GM18499 (cell line): ENCODE data around the gene MTTP.
A peak's percentile ranks its signal among the peaks of the same experiment; 100 is the strongest.
"Not testable (repeated sequence)": the region's sequence is repeated elsewhere in the genome, so short reads cannot be mapped to it uniquely, and the experiment has no call there.

Experiments
- ATAC-seq: cut with Tn5 transposase; IDR thresholded peaks from one replicate; pipeline ENCODE4 v1.9.1; 2021; ENCODE audit warnings: moderate number of reproducible peaks; ENCODE audit not compliant: insufficient read depth, unreplicated experiment

The MTTP gene

DNA sequence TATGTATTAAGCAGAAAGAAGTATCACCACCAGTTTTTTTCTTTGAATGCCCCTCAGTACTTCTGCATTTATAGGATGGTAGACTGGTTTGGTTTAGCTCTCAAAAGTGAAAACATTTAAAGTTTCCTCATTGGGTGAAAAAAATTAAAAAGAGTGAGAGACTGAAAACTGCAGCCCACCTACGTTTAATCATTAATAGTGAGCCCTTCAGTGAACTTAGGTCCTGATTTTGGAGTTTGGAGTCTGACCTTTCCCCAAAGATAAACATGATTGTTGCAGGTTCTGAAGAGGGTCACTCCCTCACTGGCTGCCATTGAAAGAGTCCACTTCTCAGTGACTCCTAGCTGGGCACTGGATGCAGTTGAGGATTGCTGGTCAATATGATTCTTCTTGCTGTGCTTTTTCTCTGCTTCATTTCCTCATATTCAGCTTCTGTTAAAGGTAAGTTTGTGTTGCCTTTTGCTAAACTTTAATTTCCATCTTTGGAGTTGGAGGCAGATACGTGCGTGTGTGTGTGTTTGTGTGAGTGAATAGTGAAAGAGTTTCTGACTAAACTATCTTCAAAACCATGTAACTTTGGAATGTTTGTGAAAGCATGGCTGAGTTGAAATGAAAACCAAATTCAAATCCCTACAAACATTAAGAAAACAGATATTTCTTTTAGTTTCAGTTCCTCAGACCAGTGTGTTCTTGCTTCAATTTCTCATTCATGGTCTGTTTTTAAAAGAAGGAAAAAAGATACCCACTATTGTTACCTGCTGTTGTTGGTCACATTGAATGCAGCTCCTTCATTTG is at the start of gene MTTP:
MTTP (plus strand) TSS at position 295 of the 795 bp plus-strand sequence; CDS start at position 381, 86 bp downstream.
- ATAC-seq, result peak; percentile 85

DNA sequence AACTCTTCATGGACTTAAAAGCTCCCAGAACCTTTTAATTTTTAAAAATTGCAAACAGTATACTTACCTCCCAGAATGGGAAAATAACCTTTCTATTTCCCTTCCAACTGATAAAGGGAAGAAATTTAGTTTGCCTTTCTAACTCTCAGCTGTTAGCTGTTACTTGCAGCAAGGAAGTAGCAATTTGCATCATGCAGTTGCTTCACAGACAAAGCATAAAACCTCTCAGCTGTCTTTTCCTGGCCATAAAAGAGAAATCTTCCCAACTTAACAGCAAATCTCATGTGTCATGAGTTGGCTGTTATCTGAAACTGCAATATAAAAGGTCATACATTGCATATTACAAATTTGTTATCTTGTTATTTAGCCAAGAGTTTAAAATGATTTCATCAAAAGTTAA is 45.4 kb upstream of the MTTP start:
- no peak for ATAC-seq

DNA sequence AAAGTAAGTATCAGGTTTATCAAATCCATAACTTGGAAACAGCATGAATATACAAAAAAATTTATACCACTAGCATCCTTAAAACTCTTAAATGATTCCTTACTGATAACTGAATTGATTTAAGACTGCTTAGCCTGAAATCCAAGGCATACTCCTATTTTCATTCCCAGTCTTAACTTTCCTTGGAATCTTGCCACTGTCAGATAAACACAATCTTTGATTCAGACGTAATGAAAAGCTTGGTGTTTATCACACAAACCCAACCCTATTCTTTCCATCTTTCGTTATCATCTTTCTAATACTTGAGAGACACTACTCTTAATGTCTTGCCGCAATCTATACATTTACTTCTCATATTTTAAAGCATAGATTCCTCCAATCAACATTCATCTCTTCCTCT is 44.7 kb upstream of the MTTP start:
- ATAC-seq, result no peak

DNA sequence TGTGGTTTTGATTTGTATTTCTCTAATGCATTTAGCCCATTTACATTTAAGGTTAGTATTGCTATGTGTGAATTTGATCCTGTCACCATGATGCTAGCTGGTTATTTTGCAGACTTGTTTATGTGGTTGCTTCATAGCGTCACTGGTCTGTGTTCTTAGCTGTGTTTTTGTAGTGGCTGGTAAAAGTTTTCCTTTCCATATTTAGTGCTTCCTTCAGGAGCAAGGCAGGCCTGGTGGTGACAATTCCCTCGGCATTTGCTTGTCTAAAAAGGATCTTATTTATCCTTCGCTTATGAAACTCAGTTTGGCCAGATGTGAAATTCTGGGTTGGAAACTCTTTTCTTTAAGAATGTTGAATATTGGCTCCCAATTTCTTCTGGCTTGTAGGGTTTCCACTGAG is 39.9 kb upstream of the MTTP start:
- ATAC-seq, result not testable (repeated sequence)

DNA sequence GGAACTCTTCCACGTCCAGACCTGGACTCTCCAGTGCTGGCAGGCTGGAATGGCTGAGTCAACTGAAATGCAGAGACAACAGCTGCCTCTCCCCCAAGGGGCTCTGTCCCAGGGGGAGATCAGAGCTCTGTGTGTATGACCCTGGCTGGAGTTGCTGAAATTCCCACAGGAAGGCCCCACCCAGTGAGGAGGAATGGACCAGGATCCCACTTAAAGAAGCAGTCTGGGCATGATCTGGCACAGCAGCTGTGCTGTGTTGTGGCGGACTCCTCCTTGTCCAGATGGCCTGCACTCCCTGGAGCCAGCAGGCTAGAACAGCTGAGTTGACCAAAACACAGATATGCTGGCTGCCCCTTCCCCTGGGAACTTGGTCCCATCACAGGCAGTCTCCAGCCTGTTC is 38.4 kb upstream of the MTTP start:
- no peak for ATAC-seq

DNA sequence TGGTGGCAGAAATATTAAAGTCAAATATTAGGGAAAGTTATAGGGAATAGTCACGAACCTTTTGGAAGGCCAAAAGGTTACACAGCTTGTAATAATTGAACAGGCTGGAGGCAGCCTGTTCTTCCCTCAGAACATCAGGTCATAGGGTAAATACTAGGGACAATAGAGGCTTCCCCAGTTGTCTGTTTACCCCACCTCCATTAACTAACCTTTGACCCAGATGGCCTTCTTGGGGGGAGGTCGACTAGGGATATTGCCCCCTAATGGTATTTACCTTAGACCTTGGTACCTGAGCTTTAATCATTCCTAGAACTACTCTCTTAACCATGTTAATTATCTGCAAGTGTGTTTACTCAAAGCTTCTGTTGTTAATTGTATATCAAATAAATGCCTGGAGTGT is 37.8 kb upstream of the MTTP start:
- no peak for ATAC-seq

DNA sequence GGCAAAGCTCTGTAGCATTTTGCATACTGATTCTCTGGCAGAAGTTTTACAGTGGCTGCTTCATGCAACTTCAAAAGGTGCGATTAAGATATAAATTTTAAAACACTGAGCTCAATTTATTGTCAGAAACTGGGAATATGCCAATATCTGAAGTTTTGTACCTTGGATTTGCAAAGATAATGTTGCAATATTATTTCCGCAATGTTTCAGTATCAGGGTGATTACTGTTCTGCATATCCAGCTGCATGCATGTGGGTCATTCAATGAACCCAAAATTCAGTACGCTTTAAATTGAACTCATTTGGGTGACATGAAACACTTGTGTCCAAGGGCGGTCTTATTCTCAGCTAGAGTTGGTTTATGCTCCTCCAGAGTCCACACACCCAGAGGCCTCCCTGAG is 37.0 kb upstream of the MTTP start:
- ATAC-seq, result no peak

DNA sequence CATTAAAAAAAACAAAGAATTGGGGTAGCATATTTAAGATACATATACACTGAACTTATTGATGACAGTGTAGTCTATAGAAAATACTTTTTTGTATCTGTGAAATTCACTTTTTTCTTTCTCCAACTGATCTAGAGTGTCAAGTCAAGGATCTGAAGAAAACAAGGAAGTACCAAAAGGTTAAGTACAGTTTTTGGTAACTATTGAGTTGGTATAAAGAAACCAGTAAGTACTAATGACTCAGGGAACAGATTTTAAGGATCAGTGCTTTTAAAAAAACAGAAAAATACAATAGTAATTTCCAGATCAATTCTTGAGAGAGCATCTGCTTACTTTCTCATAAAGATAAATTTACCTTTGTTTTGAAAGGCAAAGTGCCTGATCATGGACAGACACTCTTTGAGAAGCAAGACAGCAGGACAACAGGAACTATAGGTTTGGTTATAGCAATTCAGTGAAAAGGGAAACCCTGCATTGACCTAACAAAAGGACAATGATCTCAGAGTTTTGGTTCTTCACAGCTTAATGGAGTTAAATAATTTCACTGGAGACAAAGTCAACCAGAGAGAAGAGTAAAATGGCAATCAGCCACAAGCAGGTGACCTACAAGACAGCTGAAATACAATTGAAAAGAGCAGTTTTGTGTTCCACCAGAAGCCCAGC is 34.2 kb upstream of the MTTP start:
- ATAC-seq, result no peak

DNA sequence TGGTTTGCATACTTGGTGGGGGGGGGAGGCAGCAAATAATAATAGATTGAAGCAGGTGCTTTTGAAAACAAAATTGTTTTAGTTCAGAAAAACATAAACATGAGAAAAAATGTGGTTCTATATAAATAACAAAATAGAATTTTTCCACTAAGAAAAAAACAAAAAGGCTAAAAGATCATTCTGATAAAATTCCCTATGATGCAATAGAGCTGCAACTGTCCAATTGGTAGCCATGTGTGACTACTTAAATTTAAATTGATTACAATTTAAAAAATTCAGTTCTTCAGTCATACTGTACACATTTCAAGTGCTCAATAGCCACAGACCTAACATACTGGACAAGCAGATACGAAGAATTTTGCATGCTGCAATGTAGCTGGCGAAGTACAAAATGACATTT is 21.8 kb upstream of the MTTP start:
- no peak for ATAC-seq

DNA sequence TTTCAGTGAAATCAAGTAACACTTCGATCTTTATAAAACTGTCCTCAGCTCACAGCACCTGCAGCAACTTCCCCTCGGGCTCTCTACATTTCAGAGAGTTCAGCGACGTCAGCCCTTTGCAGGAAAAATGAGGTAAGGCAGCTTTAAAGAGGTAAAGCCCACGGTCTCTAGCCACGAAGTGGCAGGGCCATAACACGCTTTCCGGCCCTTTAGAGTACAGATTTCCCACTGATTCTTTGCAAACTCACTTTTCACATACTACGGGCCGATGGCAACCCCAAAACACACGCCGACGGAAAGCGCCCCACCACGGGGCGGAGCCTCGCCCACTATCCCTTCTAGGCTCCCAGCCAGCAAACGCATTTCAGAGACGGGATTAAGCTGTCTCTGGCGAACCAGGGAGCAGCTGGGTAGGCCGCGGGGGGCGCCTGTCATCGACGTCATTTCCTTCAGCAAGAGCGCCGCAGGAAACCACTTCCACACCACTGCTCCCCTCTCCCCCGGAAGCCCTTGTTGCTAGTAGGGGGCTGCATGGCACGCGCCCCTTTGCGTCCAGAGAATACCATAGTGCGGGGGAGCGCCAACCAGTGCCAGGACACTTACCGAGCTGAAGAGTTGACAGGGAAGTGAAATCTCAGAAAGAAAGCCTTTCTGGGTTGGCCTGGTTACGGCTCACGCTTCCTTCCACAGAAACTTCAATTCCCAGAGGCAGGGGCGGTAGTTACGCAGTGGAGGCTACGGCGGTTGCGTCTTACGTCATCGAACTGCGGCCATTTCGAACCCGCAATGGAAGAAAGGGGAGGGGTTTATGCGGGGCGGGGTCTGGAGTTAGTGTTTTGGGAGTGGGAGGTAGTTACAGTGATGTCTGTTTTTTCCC is 11.1 kb upstream of the MTTP start, which contains the start of gene TRMT10A:
TRMT10A (minus strand) TSS at position 730 of the 877 bp plus-strand sequence. CDS start 4,701 bp downstream, outside the sequence.
- ATAC-seq, result peak; percentile 88

DNA sequence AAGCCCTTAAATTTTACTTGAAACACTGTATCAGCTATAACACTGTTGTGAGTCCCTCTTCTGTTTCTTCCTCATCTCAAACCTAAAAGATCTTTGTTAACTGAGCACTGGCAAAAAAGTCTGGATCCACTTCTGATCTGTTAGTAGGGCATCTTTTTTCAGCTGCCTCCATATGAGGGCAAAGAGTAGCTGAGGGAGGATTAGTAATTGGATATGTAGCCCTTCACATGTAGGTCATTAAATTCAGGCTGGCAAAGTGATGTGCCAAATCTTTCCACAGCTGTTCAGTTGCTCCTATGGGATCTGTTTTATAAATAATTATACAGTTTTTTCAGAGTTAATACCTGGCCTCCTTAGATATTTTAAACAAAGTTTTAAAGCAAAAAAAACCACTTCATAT is 9.7 kb upstream of the MTTP start:
- no peak for ATAC-seq

DNA sequence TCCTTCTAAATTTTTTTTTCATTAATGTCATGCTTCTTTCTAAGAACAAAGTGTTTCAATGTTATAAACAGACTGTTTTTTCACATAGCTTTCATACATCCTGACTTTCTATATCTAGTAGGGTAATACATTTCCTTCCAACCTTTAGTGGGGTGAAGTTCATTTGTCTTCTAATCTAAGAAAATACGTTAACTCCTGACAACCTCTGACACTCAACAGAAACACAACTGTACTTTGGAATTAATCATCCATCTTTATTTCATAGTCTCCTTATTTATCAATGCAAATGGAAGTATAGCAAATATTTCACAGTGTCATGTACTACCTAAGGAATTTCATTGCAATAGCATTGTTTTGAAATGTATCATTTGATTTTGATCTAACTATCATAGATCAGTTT is 2.7 kb upstream of the MTTP start:
- ATAC-seq, result no peak

DNA sequence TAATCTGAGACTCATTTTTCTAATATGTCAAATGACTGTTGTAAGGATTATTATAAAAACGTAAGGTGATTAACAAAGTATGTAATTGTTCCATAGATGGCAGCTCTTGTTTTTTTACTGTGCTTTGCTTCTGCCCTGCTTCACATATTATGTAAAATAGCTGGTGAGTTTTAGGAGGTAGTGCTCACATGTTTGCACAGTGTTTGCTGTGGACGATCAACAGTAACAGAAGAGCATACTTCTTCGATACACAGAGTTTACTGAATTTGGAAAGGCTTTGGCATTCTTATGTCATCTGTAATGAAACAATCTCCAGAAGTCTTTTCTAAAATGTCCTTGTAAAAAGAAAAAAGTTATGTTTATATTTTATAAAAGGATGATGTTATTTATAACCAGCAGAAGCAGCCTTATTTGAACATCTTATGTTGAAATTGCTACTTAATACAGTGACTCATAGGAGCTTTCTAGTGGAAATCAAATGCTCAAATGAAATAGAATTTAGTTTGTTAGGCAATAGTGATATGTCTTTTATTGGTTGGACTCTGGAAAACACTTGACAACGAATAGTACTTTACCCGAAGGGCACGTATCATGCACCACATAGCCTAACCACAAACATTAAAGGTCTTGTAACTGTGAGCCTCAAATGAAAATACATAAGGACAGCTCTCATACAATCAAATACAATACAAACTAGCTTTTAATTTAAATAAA is 1.9 kb upstream of the MTTP start:
- ATAC-seq, result no peak

DNA sequence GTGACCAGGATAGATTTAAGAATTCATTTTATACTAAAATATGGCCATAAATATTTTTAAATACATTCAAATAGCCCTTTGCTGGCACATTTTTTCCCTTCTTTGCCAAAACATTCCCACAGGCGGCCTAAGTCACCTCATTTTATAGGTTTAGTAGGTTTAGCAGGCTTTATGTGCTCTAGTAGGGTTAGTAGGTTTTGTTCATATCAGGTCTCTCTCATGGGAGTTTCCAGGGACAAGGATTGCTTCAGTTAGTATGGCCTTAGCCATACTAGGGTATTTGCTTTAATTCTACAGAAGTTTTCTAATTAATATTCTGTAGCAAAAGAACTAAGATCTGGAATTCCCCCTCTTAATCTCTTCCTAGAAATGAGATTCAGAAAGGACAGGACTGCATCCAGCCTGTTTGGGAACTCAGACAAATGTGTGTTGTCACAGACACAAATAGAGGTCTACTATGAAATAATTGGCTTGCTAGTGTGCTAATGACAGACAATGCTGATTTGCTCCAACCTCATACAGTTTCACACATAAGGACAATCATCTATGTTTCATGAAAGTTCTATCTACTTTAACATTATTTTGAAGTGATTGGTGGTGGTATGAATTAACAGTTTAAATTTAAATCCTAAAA is 772 bp upstream of the MTTP start:
- no peak for ATAC-seq

DNA sequence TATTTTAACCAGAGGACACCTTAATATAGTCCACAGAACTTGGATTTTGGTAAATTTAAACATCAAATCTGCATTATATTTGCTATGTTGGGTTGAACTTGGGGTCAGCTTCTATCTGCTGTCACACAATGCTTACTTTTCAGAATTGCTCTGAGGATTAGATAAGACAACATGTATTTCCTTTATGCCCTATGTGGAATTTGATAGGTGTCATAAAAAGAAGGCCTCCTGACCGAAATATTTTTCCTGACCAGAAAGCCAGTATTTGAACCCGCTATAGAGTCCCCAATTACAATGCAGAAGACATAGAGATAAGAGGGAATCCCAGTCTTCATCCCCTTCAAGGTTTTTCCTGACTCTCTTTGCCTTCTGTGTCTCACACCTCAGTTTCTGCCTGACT is 4.1 kb downstream of the MTTP start:
- no peak for ATAC-seq

DNA sequence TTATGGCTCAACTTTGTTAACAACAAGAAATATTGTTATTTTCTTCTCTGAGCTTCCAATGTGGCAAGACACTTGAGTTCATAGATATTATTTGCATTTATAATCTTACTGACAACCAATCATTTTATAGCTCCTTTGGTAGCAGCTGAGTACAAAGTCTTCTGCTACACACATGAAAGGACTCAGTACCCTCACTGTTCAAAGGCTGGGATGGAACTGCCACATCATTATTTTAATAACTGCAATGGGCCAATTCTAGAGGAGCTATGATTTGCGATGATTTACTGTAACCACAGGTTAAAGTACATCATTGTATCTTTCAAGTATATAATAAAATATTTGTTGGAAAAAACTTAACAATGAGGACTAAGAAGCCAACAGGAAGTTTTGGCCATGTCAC is 10.9 kb downstream of the MTTP start:
- no peak for ATAC-seq

DNA sequence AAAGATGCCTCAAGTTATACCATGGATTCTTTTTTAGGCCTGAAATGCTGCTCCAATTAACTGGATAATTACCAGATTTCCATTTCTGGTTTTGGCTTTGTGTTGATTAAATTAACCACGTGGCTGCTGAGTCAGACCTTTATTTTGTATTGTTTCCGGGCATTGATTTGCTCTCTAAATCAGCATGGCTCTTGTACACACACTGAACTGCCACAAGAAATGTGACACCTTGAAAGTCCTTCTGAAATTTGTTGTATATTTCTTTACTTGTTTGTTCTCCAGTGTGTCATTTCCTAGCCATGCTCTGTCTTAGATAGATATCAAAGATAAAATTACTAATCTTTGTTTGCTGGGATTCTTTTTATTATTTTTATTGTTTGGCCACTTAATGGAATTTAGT is 11.7 kb downstream of the MTTP start:
- ATAC-seq, result no peak

DNA sequence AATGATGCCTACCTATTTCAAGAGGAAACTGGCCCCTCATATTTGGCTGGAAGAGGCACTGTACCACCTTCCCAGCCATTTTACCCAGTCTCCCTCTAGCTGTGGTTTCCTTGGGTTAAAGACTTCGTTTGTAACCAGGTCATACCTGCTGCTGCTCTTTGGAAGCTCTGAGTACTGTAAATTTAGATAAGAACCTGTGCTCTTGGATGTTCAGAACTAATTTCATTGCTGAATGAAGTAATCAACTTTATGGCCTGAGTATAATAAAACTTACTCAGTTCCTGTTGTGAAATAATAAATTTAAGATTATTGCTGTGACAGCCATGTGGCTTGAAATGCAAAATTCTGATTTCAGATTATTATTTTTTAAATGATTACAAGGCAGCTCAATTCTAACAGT is 12.2 kb downstream of the MTTP start:
- ATAC-seq, result no peak

DNA sequence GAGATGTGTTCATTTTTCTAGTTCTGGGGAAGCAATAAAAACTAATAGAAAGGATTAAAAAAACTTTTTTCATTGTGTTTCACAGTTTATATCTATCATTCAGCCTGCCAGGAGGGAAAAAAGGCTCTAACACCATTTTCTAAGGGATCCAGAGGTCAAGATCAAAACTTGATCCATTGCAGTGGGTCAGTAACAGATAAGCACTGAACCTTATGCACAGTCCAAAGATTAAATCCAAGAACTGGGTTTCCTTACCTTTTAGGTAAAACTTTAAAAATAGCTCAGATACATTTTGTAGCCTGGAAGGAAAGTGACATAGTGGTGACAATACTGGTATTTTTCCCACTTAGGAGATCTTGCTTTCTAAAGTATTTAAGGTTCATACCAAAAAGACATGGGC is 12.7 kb downstream of the MTTP start:
- no peak for ATAC-seq

DNA sequence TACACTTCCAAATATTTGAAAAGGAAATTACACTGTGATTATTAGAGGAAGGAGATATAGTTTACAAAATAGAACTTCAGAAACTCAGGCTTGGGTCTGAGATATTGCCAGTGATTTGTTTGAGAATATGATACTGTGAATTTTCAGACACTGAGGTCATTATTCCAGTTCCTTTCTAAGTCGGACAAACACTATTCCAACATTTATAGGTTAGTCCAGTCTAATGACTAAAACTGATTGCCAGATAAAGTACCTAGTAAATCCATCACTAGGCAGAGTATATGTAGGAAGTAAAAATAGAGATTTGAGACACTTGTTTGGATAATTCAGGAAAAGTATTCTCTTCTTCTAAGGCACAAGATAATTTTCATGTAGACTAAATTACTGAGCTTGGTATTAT is 13.2 kb downstream of the MTTP start:
- ATAC-seq, result no peak
